HepG2 (cell line): ENCODE results near the gene INF2. TPM values are rescaled to one million over a fixed set of nuclear protein-coding genes. Genes with fewer than 3 reads are reported as not detected.

Experiments used
- ATF5 ChIP-seq: sonication (generic); formaldehyde crosslinking; IDR thresholded peaks from 2 replicates; pipeline ENCODE4 v1.4.0; 2020; ENCODE audit warnings: mild to moderate bottlenecking, low read depth, missing genetic modification reagents
- ATF7 ChIP-seq, 2 experiments: fragments of 450-650 bp in 1 of 2; sonication (generic) in 1 of 2; formaldehyde crosslinking in 1 of 2; IDR thresholded peaks; 2 replicates each; pipeline versions ENCODE4 v1.4.0 to v1.6.1; 2016 to 2020; ENCODE audit warnings: antibody characterized with exemption in 1 of 2, mild to moderate bottlenecking in 1 of 2, missing genetic modification reagents in 1 of 2
- CSRNP1 ChIP-seq: sonication (generic); formaldehyde crosslinking; IDR thresholded peaks from 2 replicates; pipeline ENCODE4 v1.8.1; 2023; ENCODE audit warnings: mild to moderate bottlenecking, missing genetic modification reagents
- EP300 ChIP-seq, 3 experiments: sonication (generic) in 1 of 3; formaldehyde crosslinking in 1 of 3; IDR thresholded peaks; 2 replicates each; pipeline versions ENCODE4 v1.5.1 to v1.6.1; 2011 to 2020; ENCODE audit warnings: low read depth in 2 of 3, low read length in 2 of 3, borderline replicate concordance in 1 of 3, improper control_type of control experiment in 1 of 3, mild to moderate bottlenecking in 1 of 3, missing genetic modification reagents in 1 of 3, moderate library complexity in 1 of 3
- GPBP1L1 ChIP-seq: sonication (generic); formaldehyde crosslinking; IDR thresholded peaks from 2 replicates; pipeline ENCODE4 v1.5.0; 2020; ENCODE audit warnings: mild to moderate bottlenecking, missing genetic modification reagents
- IKZF5 ChIP-seq: IDR thresholded peaks from 2 replicates; pipeline ENCODE4 v1.6.1; 2018; ENCODE audit warnings: missing genetic modification reagents, mild to moderate bottlenecking, missing compliant biosample characterization
- LCORL ChIP-seq, 2 experiments: fragments of 450-650 bp in 1 of 2; sonication (generic) in 1 of 2; formaldehyde crosslinking in 1 of 2; IDR thresholded peaks; 2 replicates each; pipeline versions ENCODE4 v1.5.0 to v1.6.1; 2017 to 2020; ENCODE audit warnings: antibody characterized with exemption in 1 of 2, missing genetic modification reagents in 1 of 2
- MAZ ChIP-seq, 2 experiments: sonication (generic) in 1 of 2; formaldehyde crosslinking in 1 of 2; IDR thresholded peaks; 2 replicates each; pipeline versions ENCODE4 v1.5.0 to v1.6.1; 2012 to 2020; ENCODE audit warnings: low read depth in 2 of 2, mild to moderate bottlenecking in 2 of 2, borderline replicate concordance in 1 of 2, improper control_type of control experiment in 1 of 2, low read length in 1 of 2, missing genetic modification reagents in 1 of 2, moderate library complexity in 1 of 2
- NCOR1 ChIP-seq: fragments of 200-600 bp; sonication (generic); IDR thresholded peaks from 2 replicates; pipeline ENCODE4 v1.7.0; 2017; ENCODE audit warnings: antibody characterized with exemption, low read length, borderline replicate concordance
- PAF1 ChIP-seq: IDR thresholded peaks from 2 replicates; pipeline ENCODE4 v1.6.1; 2016; ENCODE audit warnings: missing genetic modification reagents, missing compliant biosample characterization
- PREB ChIP-seq: sonication (generic); formaldehyde crosslinking; IDR thresholded peaks from 2 replicates; pipeline ENCODE4 v1.4.0; 2020; ENCODE audit warnings: missing genetic modification reagents
- TFE3 ChIP-seq: IDR thresholded peaks from 2 replicates; pipeline ENCODE4 v1.6.1; 2016
- ZNF296 ChIP-seq: sonication (generic); formaldehyde crosslinking; conservative IDR thresholded peaks from 2 replicates; pipeline ENCODE4 v1.5.0; 2020; ENCODE audit warnings: mild to moderate bottlenecking, missing genetic modification reagents
- ZNF431 ChIP-seq: sonication (generic); formaldehyde crosslinking; IDR thresholded peaks from 2 replicates; pipeline ENCODE4 v1.9.0; 2022; ENCODE audit warnings: missing genetic modification reagents, low read depth, mild to moderate bottlenecking, borderline replicate concordance
- polyA plus RNA-seq, 8 experiments: library from polyadenylated mRNA; depleted of rRNA in 3 of 8; stranded (reverse) in 7 of 8; unstranded in 1 of 8; fragments of >200 nt; fragmentation: Illumina TruSeq in 4 of 8; extraction: Trizol in 4 of 8; gene quantifications; 2 replicates each; pipeline versions ENCODE4 v1.2.1 to v1.2.3, GENCODE V29; 2011 to 2016; ENCODE audit warnings: low read depth in 4 of 8, missing spikeins in 1 of 8, mixed read lengths in 1 of 8; ENCODE audit not compliant: insufficient read depth in 1 of 8
- total RNA-seq, 5 experiments: library from RNA; depleted of rRNA; stranded (reverse); fragments of >200 nt; fragmentation: Illumina TruSeq; extraction: Trizol; gene quantifications; 2 replicates each; pipeline ENCODE4 v1.2.3, GENCODE V29; 2016; ENCODE audit warnings: low read depth in 1 of 5

Gene INF2
- total and polyA plus RNA-seq, 2 of the 13 experiments (the other 11 are each of a cell fraction or from before 2014, with no cell fraction given), result 16.4 to 26.4 TPM

- peak; percentile 31 to 61; a peak in 3 of 4 replicates for TF ChIP-seq EP300 (IDR thresholded peaks at IDR 0.05; ENCODE audit: low read depth in 2 of 2, low read length in 2 of 2)
- no peak for TF ChIP-seq EP300 (CRISPR knock-in tag; IDR thresholded peaks at IDR 0.05; ENCODE audit: borderline replicate concordance)
- TF ChIP-seq LCORL (IDR thresholded peaks at IDR 0.05), result no peak
- TF ChIP-seq LCORL (CRISPR knock-in tag; IDR thresholded peaks at IDR 0.05), result peak; percentile 68
- TF ChIP-seq ZNF296, result no peak
- 0 out of 2 replicates have a peak, but pooled peaks have one; percentile 43 for TF ChIP-seq ZNF431 (CRISPR knock-in tag)
- no peak for TF ChIP-seq MAZ (IDR thresholded peaks at IDR 0.05; ENCODE audit: borderline replicate concordance, low read depth, low read length)
- peak; percentile 49; the same call in 1 of the 2 replicates for TF ChIP-seq MAZ (CRISPR knock-in tag; IDR thresholded peaks at IDR 0.05; ENCODE audit: low read depth)
- no peak for TF ChIP-seq PAF1 (CRISPR knock-in tag)
- TF ChIP-seq ATF7 (IDR thresholded peaks at IDR 0.05), result no peak
- TF ChIP-seq ATF7 (CRISPR knock-in tag; IDR thresholded peaks at IDR 0.05), result peak; percentile 43; the same call in 1 of the 2 replicates
- no peak for TF ChIP-seq ATF5 (CRISPR knock-in tag)
- peak; percentile 68 for TF ChIP-seq IKZF5 (CRISPR knock-in tag)
- peak; percentile 70; the same call in 1 of the 2 replicates for TF ChIP-seq CSRNP1 (CRISPR knock-in tag)
- no peak for TF ChIP-seq TFE3 (CRISPR knock-in tag)
- peak; percentile 17; the same call in 1 of the 2 replicates for TF ChIP-seq NCOR1
- TF ChIP-seq GPBP1L1 (CRISPR knock-in tag), result no peak
- TF ChIP-seq PREB (CRISPR knock-in tag), result no peak
These were observed 77.6 kb downstream of the INF2 start (continued) for GRCh38 chr14:104766863-104767633.
